NCI-H2171 treated with DMSO at 0.1 percent for 48 hours (cell line): Measurements from ENCODE around the gene PPP2R3B.
"Not testable (repeated sequence)": the region's sequence is repeated elsewhere in the genome, so short reads cannot be mapped to it uniquely, and the experiment has no call there.

Source experiments
- DNase-seq: peaks from one replicate; lab custom pipeline; 2025; lab: John Stamatoyannopoulos, UW

PPP2R3B gene

DNA sequence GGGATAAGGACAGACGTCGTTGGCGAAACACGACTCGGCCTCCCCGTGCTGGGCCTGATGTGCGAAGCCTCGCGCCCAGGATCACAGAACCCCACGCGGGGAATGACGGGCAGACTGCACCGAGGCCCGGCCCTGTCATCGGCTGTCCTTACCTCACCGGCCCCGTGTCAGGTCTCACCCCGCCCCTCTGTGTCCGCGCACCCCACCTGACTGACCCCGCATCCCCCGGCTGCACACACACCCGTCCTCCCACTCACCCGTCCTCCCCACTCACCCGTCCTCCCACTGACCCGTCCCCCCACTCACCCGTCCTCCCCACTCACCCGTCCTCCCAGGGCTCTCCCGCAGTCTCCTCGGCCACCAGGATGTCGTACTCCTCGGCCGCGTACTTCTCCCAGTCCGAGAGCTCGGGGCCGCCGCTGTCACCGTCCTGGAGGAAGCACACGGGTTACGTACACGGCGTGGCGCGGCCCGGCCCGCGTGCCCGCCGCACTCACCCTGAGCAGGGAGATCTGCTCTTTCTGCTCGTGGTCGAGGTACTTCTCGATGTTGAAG, 48.3 kb downstream of the PPP2R3B start:
- DNase-seq, result no peak

DNA sequence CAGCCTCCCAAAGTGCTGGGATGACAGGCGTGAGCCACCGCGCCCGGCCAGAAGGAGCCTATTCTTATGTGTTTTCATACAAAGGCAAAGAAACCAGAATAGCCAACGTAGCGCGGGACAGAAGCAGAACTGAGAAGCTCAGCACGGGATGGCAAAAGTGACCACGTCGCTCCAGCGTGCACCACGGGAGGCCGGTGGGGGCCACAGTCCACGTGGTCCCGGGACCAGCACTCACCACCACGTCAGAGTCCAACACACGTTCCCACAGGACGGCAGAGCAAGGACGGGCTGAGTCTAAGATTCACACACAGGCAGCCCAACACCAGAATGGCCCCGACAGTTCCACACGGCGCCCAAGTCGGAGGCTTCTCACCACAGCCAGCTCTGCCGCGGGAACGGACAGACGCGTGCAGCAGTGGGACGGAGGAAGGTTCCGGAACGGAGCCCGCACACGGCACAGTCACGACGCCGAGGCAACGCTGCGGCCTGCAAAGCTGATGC, 49.3 kb downstream of the PPP2R3B start:
- no peak for DNase-seq

DNA sequence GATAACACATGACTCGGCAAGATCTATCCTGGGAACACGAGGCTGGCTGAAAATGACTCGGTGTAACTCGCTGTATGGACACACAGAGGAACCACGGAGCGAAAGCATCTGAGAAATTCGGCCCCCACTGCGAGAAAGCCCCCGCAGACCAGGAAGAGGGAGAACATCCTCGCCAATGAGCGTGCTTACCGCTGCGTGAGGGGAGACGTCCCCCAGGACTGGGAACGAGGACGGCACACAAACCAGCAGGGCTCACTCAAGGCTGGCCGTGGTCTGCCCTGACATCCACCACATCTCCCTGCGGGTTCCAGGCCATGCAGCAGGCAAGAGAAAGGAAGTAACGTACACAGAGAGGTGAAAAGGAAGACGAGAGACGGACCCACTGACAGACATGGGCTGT, 50.5 kb downstream of the PPP2R3B start:
- no peak for DNase-seq

DNA sequence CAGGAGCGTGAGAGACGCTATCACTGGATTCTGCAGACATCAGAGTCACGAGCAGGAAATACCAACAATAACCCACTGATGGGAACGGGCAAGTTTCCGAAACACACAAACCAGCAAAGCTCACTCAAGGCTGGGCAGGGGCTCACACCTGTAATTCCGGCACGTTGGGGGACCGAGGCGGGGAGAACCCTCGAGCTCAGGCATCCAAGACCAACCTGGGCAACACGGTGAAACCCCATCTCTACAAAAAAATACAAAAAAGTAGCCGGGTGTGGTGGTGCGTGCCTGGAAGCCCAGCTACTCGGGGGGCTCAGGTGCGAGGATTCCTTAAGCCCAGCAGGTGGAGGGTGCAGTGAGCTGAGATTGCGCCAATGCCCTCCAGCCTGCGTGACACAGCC, 51.0 kb downstream of the PPP2R3B start:
- no peak for DNase-seq

DNA sequence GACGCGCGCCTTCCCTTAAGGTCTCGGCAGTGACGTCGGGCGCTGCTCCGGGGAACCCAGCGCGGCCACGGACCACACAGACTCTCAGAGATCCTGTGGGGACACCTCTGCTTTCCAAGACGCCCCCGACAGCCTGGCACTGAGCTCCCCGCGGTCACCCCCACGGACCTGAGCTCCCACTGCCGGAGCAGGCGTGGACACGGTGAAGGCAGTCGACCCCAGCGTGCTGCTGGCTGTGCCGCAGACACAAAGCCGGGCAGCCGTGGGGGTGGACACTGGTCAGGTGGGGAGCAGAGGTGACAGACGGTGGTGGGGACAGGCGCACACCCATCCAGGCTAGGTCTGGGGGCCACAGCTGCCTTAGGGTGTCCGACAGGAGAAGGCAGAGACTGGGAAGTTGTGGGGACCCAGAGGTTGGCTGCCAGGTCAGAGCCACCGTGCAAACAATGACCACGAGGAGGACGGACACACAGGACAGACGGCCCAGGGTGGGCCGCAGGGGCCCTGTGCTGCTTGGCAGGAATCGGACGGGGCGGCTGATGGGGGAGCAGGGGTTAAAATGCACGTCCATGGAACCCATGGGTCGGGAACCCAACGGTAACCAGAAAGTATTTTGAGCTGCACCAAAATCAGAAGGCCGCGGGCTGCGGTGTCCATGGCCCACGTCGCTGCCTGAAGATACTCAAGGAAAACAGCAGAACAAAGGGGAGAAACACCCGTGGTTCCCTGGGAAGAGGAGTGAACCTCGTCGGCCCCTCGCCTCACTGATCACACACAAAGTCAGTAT, 51.5 kb downstream of the PPP2R3B start:
- no peak for DNase-seq

DNA sequence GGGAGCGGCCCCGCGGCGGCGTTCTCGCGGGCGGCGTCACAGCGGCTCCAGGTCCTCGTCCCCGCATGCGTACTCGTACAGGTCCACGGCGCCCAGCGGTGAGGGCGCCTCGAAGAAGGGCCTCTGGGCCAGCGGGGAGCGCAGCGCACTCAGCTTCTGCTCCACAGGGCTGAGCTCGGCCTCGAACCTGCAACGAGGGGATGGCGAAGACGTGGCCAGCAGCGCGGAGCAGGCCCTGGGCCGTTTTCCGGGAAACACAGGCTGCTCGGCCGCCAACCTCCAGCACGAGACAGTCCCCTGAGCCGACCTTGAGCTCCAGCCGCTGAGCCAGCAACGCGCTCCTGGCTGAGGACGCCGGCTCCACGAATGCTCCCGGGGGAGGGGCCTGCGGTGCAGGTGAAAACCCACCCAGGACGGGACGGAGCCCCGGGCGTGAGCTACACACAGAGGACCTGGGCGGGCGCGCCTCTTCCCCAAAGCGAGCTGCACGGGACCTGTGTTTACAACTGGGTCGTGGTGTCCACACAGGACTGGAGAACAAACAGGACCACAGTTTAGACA, 52.3 kb downstream of the PPP2R3B start:
- no peak for DNase-seq

DNA sequence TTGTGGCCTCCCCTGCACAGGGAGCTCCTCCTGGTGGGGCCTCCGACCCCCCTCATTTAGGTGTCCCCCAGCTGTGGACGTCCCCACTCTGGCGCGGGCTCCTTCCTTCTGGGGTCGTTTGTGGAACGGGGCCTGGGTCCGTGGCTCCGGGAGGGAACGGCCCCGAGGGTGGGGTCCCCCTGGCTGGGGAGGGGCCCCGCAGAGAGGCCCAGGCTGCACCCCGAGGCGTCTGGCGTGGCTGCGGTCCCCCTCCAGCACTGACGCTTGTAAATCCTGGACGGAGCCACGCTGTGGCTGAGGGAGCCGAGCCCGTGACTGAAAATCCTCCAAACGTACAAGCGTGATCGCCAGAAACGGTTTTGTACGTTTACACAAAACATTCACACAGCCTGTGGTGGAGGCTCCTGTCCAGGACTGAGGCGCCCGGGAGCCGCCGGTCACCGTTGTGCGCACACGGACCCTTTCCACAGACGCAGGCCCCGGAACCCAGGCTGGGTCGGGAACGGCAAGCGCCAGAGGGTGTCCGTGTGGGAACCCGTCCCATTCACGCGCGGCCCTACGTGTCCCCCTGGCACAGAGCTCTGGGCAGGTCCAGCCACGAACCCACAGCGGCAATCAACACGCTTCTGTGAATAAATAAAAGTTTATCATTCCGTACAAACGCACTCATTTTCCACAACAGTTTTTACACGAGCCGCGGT, 52.9 kb downstream of the PPP2R3B start:
- no peak for DNase-seq

DNA sequence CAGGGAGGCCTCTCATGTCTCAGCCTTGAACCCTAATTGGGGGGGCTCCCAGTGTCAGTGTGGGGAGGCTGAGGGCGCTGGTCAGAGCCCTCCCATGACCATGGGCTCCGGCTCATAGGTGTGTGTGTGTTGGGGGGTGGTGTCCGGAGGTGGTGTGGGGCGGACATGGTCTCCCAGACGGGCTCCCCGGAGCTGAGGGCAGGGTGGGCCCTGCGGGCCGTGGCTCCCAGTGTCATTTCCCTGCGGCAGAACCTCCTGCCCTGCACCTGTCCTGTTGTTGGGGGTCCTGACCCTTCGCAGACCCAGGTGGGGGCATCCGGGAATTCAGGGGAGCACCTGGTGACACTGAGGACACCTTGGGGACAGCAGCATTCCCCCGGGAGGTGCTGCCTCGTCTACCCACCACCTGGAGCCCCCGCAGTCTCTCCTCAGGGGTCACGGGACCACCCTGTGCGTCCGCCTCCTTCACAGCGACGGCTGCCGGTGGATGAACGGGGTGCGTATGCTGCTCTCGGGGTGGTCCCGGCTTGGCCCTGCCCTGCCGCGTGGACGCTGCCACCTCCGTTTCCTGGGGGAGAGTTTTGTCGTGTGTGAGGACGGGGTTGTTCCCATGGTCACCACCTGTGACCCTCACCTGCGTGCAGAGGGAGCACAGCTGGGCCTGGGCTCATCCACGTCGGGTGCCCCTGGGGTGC, 53.6 kb downstream of the PPP2R3B start:
- no peak for DNase-seq

DNA sequence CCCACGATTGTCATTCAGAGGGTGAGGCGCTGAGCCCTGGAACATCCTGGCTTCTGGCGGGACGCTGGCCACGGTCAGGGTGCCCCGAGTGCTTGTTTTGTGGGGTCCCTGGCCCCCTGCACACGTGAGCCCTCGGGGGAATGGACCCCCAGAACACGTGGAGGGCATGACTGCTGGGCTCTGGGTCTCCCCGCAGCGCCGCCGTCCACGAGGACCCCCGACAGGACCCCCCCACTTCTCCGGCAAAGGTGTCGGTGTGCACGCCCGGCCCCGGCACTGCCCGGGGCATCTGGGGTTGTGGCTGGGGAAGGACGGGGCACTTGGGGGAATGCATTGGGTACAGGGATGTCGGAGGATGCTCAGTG, 54.2 kb downstream of the PPP2R3B start:
- DNase-seq, result no peak

DNA sequence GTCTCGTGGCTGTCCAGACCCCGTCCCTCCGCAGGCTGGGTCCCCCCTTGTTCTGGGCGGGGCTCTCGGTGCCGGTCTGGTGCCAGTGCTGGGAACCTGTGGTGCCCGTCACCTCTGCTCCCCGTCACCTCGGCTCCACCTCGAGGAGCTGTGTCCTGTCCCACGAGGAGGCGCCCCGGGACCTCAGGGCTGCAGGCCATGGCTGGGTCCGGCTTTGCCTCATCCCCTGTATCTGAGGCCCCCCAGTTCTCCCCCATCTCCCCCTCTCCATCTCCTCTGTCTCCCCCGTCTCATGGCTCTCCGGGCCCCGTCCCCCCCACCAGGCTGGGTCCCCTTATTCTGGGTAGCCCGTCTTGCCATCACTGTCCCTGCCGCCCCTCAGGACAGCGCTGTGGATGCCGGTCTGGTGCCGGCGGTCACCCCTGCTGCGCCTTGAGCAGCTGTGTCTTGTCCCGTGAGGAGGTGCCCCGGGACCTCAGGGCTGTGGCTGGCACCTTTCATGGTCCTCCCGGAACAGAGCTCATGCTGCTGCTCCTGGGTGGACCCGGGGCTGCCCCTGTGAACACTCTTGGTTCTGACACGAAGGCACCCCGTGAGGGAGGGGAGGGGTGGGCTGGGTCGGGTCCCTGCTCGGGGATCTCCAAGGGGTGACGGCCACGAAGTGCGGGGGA, 54.7 kb downstream of the PPP2R3B start:
- no peak for DNase-seq

DNA sequence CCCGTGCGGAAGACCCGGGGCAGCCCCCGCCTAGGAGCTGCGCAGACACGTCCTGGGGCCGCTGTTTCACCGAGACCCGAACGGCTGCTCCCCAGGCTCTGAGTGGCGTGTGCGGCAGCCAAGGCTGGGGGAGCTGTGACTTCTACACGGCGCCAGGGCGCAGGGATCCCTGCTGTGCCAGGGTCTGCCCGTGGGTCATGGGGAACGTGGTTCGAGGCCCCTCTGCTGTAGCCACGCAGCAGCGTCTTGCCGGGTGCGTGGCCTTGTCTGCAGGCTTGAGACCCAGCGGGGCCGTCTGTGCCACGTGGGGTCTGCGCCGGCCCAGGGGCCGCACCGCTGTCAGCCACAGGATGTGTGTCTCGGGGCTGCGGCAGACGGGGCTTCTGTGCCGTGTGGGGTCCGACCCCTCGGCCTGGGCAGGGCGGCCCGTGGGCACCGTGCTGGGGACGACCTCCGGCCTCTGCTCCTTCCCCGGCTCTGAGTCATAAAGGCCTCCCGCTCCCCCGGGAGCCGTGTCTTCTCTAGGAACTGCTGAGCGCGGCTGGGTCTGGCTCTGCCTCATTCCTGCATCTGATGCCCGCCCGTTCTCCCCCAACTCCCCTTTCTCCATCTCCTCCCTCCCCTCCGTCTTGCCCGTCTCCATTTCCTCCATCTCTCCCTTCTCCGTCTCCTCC, 55.4 kb downstream of the PPP2R3B start:
- DNase-seq, result peak; percentile 30

DNA sequence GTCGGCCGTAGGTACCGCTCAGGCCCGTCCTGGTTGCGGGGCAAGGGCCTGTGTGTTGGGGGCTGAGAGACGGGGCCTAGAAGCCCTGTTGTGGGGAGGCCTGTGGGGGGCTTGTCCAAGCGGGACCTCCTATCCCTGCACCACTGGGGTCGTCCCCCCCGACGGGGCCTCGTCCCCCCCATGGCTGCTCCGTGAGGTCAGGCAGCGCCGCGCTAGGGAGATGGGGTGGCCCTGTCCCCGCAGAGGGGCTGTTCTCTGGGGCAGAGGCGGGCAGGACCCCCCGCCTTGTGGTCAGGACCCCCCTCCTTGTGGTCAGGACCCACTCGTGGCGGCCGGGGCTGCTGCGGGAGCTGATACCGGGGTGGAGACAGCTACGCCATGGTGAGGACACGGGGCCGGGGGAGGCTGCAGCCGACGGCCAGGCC, 56.0 kb downstream of the PPP2R3B start:
- no peak for DNase-seq

DNA sequence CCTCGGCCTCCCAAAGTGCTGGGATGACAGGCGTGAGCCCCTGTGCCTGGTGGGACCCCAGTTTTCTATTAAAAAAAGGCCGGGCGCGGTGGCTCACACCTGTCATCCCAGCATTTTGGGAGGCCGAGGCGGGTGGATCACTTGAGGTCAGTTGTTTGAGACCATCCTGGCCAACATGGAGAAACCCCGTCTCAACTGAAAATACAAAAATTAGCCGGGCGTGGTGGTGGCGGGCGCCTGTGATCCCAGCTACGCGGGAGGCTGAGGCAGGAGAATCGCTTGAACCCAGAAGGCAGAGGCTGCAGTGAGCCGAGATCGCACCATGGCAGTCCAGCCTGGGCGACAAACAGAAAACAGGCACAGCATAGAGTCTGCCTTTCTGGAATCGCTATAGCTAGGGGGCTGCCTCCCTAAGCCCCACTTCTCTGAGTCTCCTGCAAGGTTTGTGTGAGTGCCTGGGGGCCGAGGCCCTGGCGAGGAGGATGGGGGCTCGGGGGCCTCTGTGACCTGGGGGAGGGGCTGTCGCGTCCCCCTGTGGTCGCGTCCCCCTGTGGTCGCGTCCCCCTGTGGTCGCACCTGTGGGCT, 56.5 kb downstream of the PPP2R3B start:
- DNase-seq, result not testable (repeated sequence)

DNA sequence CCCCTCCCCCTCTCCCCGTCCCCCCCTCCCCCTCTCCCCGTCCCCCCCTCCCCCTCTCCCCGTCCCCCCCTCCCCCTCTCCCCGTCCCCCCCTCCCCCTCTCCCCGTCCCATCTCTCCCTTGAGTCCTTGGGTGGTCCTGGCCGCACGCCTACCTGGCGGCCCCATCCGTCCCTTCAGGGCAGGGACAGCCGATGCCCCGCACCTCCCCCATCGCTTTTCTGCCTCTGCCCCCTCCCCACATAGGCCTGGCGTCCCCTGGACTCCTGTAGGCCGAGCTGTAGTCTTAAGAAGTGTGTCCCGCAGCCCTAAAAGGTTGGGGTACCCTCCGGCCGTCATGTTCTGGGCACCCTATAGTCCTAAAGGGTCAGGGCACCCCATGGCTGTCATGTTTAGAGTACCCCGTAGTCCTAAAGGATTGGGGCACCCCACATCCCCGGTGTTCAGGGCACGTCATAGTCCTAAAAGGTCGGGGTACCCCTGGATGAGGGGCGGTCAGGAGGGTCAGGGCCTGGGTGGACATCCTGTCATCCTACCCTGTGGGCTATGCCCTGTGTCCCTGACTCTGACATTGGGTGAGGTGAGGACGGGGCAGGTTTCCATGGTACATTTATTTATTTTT, 57.3 kb downstream of the PPP2R3B start:
- DNase-seq, result no peak

DNA sequence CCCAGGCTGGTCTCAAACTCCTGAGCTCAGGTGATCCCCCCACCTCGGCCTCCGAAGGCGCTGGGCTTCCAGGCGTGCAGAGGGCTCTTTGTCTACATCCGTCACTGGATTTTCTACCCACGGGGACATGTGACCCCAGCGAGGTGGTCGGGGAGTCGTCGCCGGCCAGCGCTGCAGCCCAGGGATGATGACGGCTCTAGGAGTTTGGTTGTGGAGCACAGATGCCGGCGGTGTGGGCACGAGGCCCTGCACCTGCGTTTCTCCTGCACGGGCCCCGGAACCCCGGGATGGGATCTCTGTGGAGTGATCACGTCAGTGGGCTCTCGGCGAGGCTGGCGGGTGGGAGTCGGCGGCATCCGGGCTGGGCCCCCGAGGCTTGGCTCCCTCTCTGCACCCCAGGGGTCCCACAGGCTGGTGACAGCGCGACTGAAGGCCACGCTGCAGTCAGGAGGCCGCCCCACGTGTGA, 59.0 kb downstream of the PPP2R3B start:
- DNase-seq, result no peak

DNA sequence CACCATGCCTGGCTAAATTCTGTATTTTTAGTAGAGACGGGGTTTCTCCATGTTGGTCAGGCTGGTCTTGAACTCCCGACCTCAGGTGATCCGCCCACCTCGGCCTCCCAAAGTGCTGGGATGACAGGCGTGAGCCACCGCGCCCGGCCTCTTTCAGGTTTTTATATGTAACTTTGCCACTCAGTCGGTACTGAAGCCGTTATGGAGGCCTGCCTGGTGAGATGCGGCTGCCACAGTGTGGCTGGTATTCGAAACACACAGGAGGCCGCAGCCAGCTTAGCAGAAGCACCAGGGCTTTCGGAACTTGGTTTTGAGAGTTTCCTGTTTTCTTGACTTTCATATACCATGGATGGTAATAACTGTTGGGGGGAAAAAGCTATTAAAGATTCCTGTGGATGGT, 62.0 kb downstream of the PPP2R3B start:
- not testable (repeated sequence) for DNase-seq

DNA sequence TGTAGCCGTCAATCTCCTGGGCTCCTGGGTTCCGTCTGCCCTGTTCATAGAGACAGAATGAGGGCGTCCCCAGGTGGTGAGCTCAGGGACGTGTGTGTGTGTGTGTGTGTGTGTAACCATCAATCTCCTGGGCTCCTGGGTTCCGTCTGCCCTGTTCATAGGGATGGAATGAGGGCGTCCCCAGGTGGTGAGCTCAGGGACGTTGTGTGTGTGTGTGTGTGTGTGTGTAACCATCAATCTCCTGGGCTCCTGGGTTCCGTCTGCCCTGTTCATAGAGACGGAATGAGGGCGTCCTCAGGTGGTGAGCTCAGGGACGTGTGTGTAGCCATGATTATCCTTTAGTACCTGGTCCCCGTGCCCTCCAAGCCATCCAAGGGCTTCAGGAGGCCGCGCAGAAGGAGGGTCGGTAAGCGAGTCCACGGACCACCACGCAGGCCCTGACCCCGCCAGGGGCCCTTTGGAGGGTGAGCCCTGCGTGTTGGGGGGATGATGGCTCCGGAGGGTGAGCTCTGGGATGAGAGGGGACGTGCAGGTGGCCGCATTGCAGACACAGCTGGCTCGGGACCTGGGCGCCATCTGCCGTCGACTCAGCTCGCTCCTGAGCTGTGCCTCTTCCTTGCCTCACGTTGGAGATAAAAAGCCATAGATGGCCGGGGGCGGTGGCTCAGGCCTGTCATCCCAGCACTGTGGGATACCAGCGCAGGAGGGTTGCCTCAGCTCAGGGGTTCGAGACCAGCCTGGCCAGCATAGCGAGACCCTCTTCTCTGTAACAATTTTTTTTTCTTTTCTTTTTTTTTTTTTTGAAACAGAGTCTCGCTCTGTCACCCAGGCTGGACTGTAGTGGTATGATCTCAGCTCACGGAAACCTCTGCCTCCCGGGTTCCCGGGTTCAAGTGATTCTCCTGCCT, 62.7 kb downstream of the PPP2R3B start:
- no peak for DNase-seq

DNA sequence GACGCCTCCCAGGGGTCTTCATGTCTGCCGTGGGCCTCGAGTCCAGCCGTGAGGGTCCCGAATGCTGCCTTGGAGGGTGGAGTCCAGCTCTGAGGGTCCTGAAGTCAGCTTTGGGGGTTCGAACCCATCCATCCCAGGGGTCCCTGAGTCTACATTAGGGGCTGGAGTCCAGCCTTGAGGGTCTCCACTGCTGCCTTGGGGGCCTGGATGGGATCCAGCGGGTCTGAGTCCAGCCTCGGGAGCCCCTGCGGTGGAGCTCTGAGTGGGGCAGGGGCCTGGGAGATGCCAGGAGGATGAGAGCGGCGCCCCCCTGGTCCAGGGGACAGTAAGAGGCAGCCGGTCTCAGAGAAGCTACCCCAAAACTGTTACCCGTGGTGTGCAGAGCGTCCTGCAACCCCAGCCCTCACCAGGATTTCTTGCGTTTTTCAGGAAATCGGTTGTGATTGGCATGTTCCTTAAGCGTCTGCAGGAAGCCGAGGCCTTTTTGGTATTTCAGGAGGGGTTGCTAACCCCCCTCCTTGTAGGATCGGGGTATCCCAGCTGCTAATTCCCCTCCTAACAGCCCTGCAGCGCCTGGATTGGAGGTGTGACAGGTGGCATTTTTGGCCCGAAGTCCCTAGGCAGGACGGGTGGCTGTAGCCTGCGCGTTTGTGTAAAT, 66.5 kb downstream of the PPP2R3B start:
- no peak for DNase-seq
